Measurements from ENCODE around the gene ZFP82.

The ZFP82 gene

GRCh38 chr19:36441339-36441738, 22.9 kb upstream of the ZFP82 start:
- Histone ChIP-seq H3K27me3 (ENCODE audit: control insufficient read depth, insufficient read depth, low read length) (no peaks in the 10 kb centered on the region), H3K9ac (no peak overlapping the region), H2AFZ (no peak overlapping the region), H3K36me3 (ENCODE audit: control insufficient read depth, insufficient read depth, low read length) (no peaks in the 10 kb centered on the region), H3K4me1 (no peaks in the 10 kb centered on the region), H3K4me3 (ENCODE audit: low read depth, low read length) (no peak overlapping the region), H3K79me2 (no peaks in the 10 kb centered on the region), H3K27ac (no peak overlapping the region), H3K4me2 (ENCODE audit: low read length) (no peak overlapping the region), H3K9me3 (ENCODE audit: control insufficient read depth, low read length) (peaks cover 3% of the 10 kb centered on the region)
- TF ChIP-seq CTCF (IDR thresholded peaks at IDR 0.05) = no peak

GRCh38 chr19:36436531-36436930, 18.1 kb upstream of the ZFP82 start:
- Histone ChIP-seq H3K36me3 (ENCODE audit: control insufficient read depth, insufficient read depth, low read length) (no peaks in the 10 kb centered on the region), H3K4me2 (ENCODE audit: low read length) (no peak overlapping the region), H3K9ac (no peak overlapping the region), H3K79me2 (no peaks in the 10 kb centered on the region), H3K27me3 (ENCODE audit: control insufficient read depth, insufficient read depth, low read length) (no peaks in the 10 kb centered on the region), H3K9me3 (ENCODE audit: control insufficient read depth, low read length) (no peaks in the 10 kb centered on the region), H3K4me1 (no peaks in the 10 kb centered on the region), H3K27ac (no peak overlapping the region), H3K4me3 (ENCODE audit: low read depth, low read length) (no peak overlapping the region), H2AFZ (no peak overlapping the region)
- no peak for TF ChIP-seq CTCF (IDR thresholded peaks at IDR 0.05)

- Histone ChIP-seq H3K36me3 (ENCODE audit: control insufficient read depth, insufficient read depth, low read length) (no peaks in the 10 kb centered on the region), H3K4me1 (no peaks in the 10 kb centered on the region), H2AFZ (no peak overlapping the region), H3K4me2 (ENCODE audit: low read length) (no peak overlapping the region), H3K9me3 (ENCODE audit: control insufficient read depth, low read length) (no peaks in the 10 kb centered on the region), H3K27me3 (ENCODE audit: control insufficient read depth, insufficient read depth, low read length) (no peaks in the 10 kb centered on the region), H3K4me3 (ENCODE audit: low read depth, low read length) (no peak overlapping the region), H3K27ac (no peak overlapping the region), H3K79me2 (no peaks in the 10 kb centered on the region), H3K9ac (no peak overlapping the region)
- no peak for TF ChIP-seq CTCF (IDR thresholded peaks at IDR 0.05)
These were observed 5.5 kb upstream of the ZFP82 start for GRCh38 chr19:36423925-36424324.

GRCh38 chr19:36421749-36422481, 3.5 kb upstream of the ZFP82 start:
- TF ChIP-seq CTCF (IDR thresholded peaks at IDR 0.05) = no peak

More at GRCh38 chr19:36421749-36422481, 3.5 kb upstream of the ZFP82 start:
- Histone ChIP-seq H3K27ac (no peak overlapping the region), H3K36me3 (ENCODE audit: control insufficient read depth, insufficient read depth, low read length) (no peaks in the 10 kb centered on the region), H3K4me1 (no peaks in the 10 kb centered on the region), H3K27me3 (ENCODE audit: control insufficient read depth, insufficient read depth, low read length) (no peaks in the 10 kb centered on the region), H3K4me3 (ENCODE audit: low read depth, low read length) (peak overlapping the region; percentile 28), H3K9me3 (ENCODE audit: control insufficient read depth, low read length) (no peaks in the 10 kb centered on the region), H3K9ac (no peak overlapping the region), H3K79me2 (no peaks in the 10 kb centered on the region), H2AFZ (peak overlapping the region; percentile 54), H3K4me2 (ENCODE audit: low read length) (peak overlapping the region; percentile 32)
